Measurements from ENCODE around the gene TNFSF13. TPM values are rescaled to one million over a fixed set of nuclear protein-coding genes. Genes with fewer than 3 reads are reported as not detected.

The TNFSF13 gene
- total and polyA plus RNA-seq, 2 of the 8 experiments (the other 6 are each of a cell fraction or from before 2014, with no cell fraction given): 2.1 to 2.6 TPM

GRCh38 chr17:7592422-7593021 lies 34.0 kb downstream of the TNFSF13 start:
- no peak overlapping the region for H3K4me2 ChIP-seq (ENCODE audit: insufficient read depth in 1 of 2, low read depth in 2 of 2, low read length in 2 of 2)
- H2BK12ac ChIP-seq (ENCODE audit: low read depth, low read length): no peak overlapping the region
- H3K9me3 ChIP-seq (ENCODE audit: insufficient read depth in 2 of 2, low read depth in 1 of 2, low read length in 1 of 2): no peaks in the 10 kb centered on the region
- H3K36me3 ChIP-seq (ENCODE audit: control insufficient read depth in 2 of 4, insufficient read depth in 4 of 4, low read length in 3 of 4): peaks cover 17 to 58% (median 44%) of the 10 kb centered on the region in 4 experiments
- FAIRE-seq (no peak), DNase-seq (ENCODE audit: low read depth in 1 of 2, low spot score in 2 of 2) (no peak)
- H3K14ac ChIP-seq (ENCODE audit: insufficient read length): no peak overlapping the region
- H4K8ac ChIP-seq (ENCODE audit: extremely low read depth, insufficient read depth, low read length): peak overlapping the region; percentile 74; the same call in 1 of the 2 replicates
- no peak overlapping the region for H3K56ac ChIP-seq (replicated peaks; ENCODE audit: insufficient read length, low read depth, low read length)
- ChIA-PET POLR2A (ENCODE audit: partially characterized antibody) (interaction anchor here (1.2 to 28.5 kb wide), 8 partner anchors 8 to 275 kb away, joined by 4 to 1144 read pairs (median 6); partner anchors contain the start of genes CD68, FXR2, MPDU1 and SENP3), CTCF (ENCODE audit: partially characterized antibody) (interaction anchor here (0.6 to 2.4 kb wide), 5 partner anchors 10 to 847 kb away, joined by 3 to 10 read pairs (median 3); partner anchors contain the start of gene CD68)
- no peak overlapping the region for H2AFZ ChIP-seq (ENCODE audit: low read length)
- no peak overlapping the region for H2BK5ac ChIP-seq (ENCODE audit: low read depth, low read length)
- peaks cover 6 to 21% (median 18%) of the 10 kb centered on the region in 4 experiments for H3K4me1 ChIP-seq (replicated peaks in 1 of 4; ENCODE audit: control insufficient read depth in 3 of 4, insufficient read depth in 4 of 4, low read length in 3 of 4)
- no peaks in the 10 kb centered on the region; the same call in 1 of the 2 replicates for H3K79me1 ChIP-seq (ENCODE audit: low read depth, low read length)
- no peaks in the 10 kb centered on the region for H3K27me3 ChIP-seq (replicated peaks in 1 of 4; ENCODE audit: control insufficient read depth in 3 of 4, extremely low read depth in 1 of 4, insufficient read depth in 3 of 4, low read length in 3 of 4)
- no peaks in the 10 kb centered on the region for H3K79me2 ChIP-seq (ENCODE audit: control insufficient read depth in 1 of 2, insufficient read depth in 2 of 2, low read length in 2 of 2)
- H3K4me3 ChIP-seq (ENCODE audit: extremely low read depth in 1 of 4, insufficient read depth in 2 of 4, low read depth in 3 of 4, low read length in 4 of 4): no peak overlapping the region
- no peak overlapping the region for H3K9ac ChIP-seq (replicated peaks in 1 of 4; ENCODE audit: extremely low read depth in 1 of 4, low read depth in 3 of 4, low read length in 3 of 4)
- H3K27ac ChIP-seq (ENCODE audit: low read depth, low read length): no peak overlapping the region
- H2BK15ac ChIP-seq (ENCODE audit: low read length): no peak overlapping the region
- no peak overlapping the region for H4K5ac ChIP-seq (ENCODE audit: insufficient read length, low read depth, low read length)
- peaks cover 15% of the 10 kb centered on the region; the same call in 1 of the 2 replicates for H3K23me2 ChIP-seq (ENCODE audit: low read depth, low read length)
- no peak overlapping the region for H4K91ac ChIP-seq (replicated peaks; ENCODE audit: insufficient read length, low read length)
- H3K18ac ChIP-seq (ENCODE audit: extremely low read depth, low read length): no peak overlapping the region
- H4K20me1 ChIP-seq (replicated peaks in 1 of 2; ENCODE audit: control insufficient read depth in 1 of 2, insufficient read depth in 2 of 2, low read length in 2 of 2): peaks cover 0 to 2% of the 10 kb centered on the region in 2 experiments
- no peak overlapping the region for H3K23ac ChIP-seq (ENCODE audit: insufficient read length)
- no peak overlapping the region for H2AK5ac ChIP-seq (ENCODE audit: low read depth, low read length)
- H2BK120ac ChIP-seq (replicated peaks; ENCODE audit: low read depth, low read length): no peak overlapping the region
- 94% methylated on average over 23 of the region's 23 CpGs; no CpG with 5 or more reads in 1 of the 2 experiments for WGBS, 2 experiments (ENCODE audit: extremely low coverage in 1 of 2, insufficient coverage in 1 of 2, insufficient read length in 1 of 2, insufficient replicate concordance in 2 of 2, low coverage in 1 of 2, low lambda C conversion rate in 2 of 2, missing lambda C conversion rate in 1 of 2)
- H2BK20ac ChIP-seq (ENCODE audit: low read length): no peak overlapping the region
- H3K4ac ChIP-seq (replicated peaks; ENCODE audit: insufficient read length, low read depth, low read length): no peak overlapping the region
- TF ChIP-seq ATF2 (IDR thresholded peaks at IDR 0.05; ENCODE audit: low read length) (no peak), RAD21 (IDR thresholded peaks at IDR 0.05 in 1 of 2, conservative IDR thresholded peaks at IDR 0.05 in 1 of 2; ENCODE audit: low read depth in 2 of 2, low read length in 2 of 2) (no peak), CTCF (IDR thresholded peaks at IDR 0.05; ENCODE audit: control extremely low read depth in 1 of 3, insufficient read depth in 1 of 3, low read depth in 1 of 3, low read length in 3 of 3) (no peak), SIRT6 (IDR thresholded peaks at IDR 0.05; ENCODE audit: low read length) (no peak), POLR2AphosphoS5 (IDR thresholded peaks at IDR 0.05; ENCODE audit: low read depth, low read length) (no peak), SUZ12 (IDR thresholded peaks at IDR 0.05; ENCODE audit: low read length) (no peak), EP300 (IDR thresholded peaks at IDR 0.05; ENCODE audit: borderline replicate concordance in 1 of 2, low read depth in 2 of 2, low read length in 2 of 2) (no peak)

Measured in H1 (cell line).